GM12865 (cell line): Measurements from ENCODE around the gene GTPBP3.
A peak's percentile ranks its signal among the peaks of the same experiment; 100 is the strongest.
"Not testable (repeated sequence)": the region's sequence is repeated elsewhere in the genome, so short reads cannot be mapped to it uniquely, and the experiment has no call there.

Source experiments
- DNase-seq: peaks from one replicate; pipeline ENCODE4 v3.0.0; 2010; ENCODE audit warnings: low read depth
- H3K4me3 ChIP-seq: 2 replicates; pipeline ENCODE4 v1.5.1; 2011; ENCODE audit warnings: mild to moderate bottlenecking, low read depth, low read length, control low read depth
- CTCF ChIP-seq: IDR thresholded peaks from 2 replicates; pipeline ENCODE4 v1.5.1; 2011; ENCODE audit warnings: low read length, control low read depth, low read depth, inconsistent platforms; ENCODE audit not compliant: insufficient read depth; ENCODE audit errors: missing control alignments

Gene GTPBP3

GRCh38 chr19:17336872-17337674, at the start of gene GTPBP3:
TSS of gene GTPBP3 (plus strand) at chr19:17337553. CDS start at chr19:17337612, 59 bp downstream.
- DNase-seq: peak; percentile 99
- peak within 1 kb of the TSS; percentile 82 for H3K4me3 ChIP-seq
- TF ChIP-seq CTCF: no peak

GRCh38 chr19:17289489-17289888, 47.9 kb upstream of the GTPBP3 start:
- H3K4me3 ChIP-seq: no peak overlapping the region
- no peak for TF ChIP-seq CTCF
- peak; percentile 91 for DNase-seq

GRCh38 chr19:17292301-17293074, 44.9 kb upstream of the GTPBP3 start:
- H3K4me3 ChIP-seq: peak overlapping the region; percentile 51
- peak; percentile 90 for DNase-seq
- TF ChIP-seq CTCF: peak; percentile 84

GRCh38 chr19:17293605-17294004, 43.7 kb upstream of the GTPBP3 start:
- H3K4me3 ChIP-seq: no peak overlapping the region
- DNase-seq: no peak
- no peak for TF ChIP-seq CTCF

- no peak overlapping the region for H3K4me3 ChIP-seq
- DNase-seq: peak; percentile 69
- TF ChIP-seq CTCF: no peak
Measured at GRCh38 chr19:17294051-17294891, 43.1 kb upstream of the GTPBP3 start.

GRCh38 chr19:17295551-17295950, 41.8 kb upstream of the GTPBP3 start:
- not testable (repeated sequence) for H3K4me3 ChIP-seq, DNase-seq

GRCh38 chr19:17296273-17296672, 41.1 kb upstream of the GTPBP3 start:
- H3K4me3 ChIP-seq: no peak overlapping the region
- TF ChIP-seq CTCF: no peak
- no peak for DNase-seq
